Measurements from ENCODE around the gene LEF1. TPM values are rescaled to one million over a fixed set of nuclear protein-coding genes. Genes with fewer than 3 reads are reported as not detected.

The LEF1 gene
- total RNA-seq, 1 experiment from 2014 or later = 22.3 TPM

DNA sequence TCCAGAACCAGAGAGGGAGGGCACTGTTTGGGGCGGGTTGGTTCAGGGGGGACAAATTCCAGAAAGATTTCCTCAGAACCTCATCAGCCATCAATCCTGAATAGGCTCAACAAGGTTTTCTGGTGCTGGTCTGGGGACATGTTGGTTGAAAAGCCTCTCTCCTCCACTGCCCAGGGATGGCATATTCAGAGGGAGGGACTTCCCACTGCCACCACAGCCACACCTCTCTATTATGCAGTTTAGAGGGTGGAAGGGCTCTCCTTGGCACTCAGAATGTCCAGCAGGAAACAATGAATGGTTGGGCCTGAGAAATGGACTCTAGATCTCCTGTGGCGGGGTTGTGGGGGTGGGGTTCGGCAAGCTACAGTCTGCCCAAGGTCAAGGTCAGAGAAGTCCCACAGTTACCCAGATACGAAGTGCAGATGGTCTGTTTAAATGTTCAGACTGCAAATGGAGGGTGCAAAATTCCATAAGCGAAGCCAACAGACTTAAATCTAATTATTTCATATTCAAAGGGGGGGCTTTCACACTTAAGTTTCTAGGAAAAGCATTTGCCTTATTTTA lies 70.7 kb downstream of the LEF1 start:
- intact Hi-C loops (cut with micrococcal nuclease; ENCODE audit: unreplicated experiment) = no loop called here
- no peak overlapping the region for H3K4me3 Mint-ChIP-seq (ENCODE audit: unreplicated experiment)
- no peak for TF ChIP-seq CTCF (IDR thresholded peaks at IDR 0.05; ENCODE audit: insufficient read depth in 1 of 2, low read depth in 1 of 2, low read length in 1 of 2, severe bottlenecking in 1 of 2, unreplicated experiment in 1 of 2)
- no TSS peak for BruUV-seq (replicated peaks)
- H3K36me3 ChIP-seq (ENCODE audit: control insufficient read depth, insufficient read depth, low read length) = no peaks in the 10 kb centered on the region
- no peak overlapping the region for H3K27ac Mint-ChIP-seq (ENCODE audit: unreplicated experiment)
- no peaks in the 10 kb centered on the region for H3K9me3 ChIP-seq
- no peaks in the 10 kb centered on the region for H3K9me3 Mint-ChIP-seq (ENCODE audit: unreplicated experiment)
- ChIA-PET POLR2A (no interaction called here), CTCF (no interaction called here)
- peaks cover 2% of the 10 kb centered on the region for H3K27me3 Mint-ChIP-seq (ENCODE audit: insufficient read depth, unreplicated experiment)
- H3K36me3 Mint-ChIP-seq (ENCODE audit: insufficient read depth, unreplicated experiment) = no peaks in the 10 kb centered on the region
- no peak for DNase-seq
- no peak overlapping the region for H3K4me3 ChIP-seq (ENCODE audit: low read depth, low read length)
- H3K4me1 Mint-ChIP-seq (ENCODE audit: low read depth, unreplicated experiment) = no peaks in the 10 kb centered on the region
- no peaks in the 10 kb centered on the region for H3K27me3 ChIP-seq (replicated peaks; ENCODE audit: control insufficient read depth, insufficient read depth, low read length)
- no peaks in the 10 kb centered on the region for H3K4me1 ChIP-seq

DNA sequence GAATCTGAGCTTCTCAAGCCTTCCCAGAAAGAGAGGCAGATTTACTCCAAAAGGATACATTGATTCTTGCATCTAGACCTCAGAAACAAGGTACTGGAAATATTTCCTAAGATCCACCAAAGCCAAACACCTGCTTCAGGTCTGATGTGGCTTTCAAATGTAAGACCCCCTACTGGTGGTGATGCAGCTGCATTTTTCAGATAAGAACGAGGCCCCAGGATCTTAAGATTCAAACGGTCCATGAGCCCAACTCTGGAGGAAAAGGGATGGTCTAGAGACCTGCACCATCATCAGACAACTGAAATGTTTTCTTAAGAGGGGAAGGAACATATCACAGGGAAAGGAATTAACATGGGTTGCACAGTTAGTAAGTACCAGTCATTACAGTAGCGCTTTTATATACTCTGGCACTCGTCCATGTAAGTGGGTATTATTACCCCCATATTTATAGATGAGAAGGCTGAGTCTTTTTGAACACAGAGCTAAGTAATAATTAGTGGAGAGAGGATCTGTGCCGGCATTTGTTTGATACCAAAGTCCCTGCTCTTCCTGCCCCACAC lies 73.7 kb downstream of the LEF1 start:
- H3K9me3 Mint-ChIP-seq (ENCODE audit: unreplicated experiment) = no peaks in the 10 kb centered on the region
- POLR2A ChIA-PET = no interaction called here
- Histone ChIP-seq H3K9me3 (no peaks in the 10 kb centered on the region), H3K4me3 (ENCODE audit: low read depth, low read length) (no peak overlapping the region), H3K36me3 (ENCODE audit: control insufficient read depth, insufficient read depth, low read length) (no peaks in the 10 kb centered on the region), H3K4me1 (no peaks in the 10 kb centered on the region), H3K27me3 (replicated peaks; ENCODE audit: control insufficient read depth, insufficient read depth, low read length) (no peaks in the 10 kb centered on the region)
- intact Hi-C loops (cut with micrococcal nuclease; ENCODE audit: unreplicated experiment) = no loop called here
- DNase-seq = no peak
- H3K4me3 Mint-ChIP-seq (ENCODE audit: unreplicated experiment) = no peak overlapping the region
- no peaks in the 10 kb centered on the region for H3K4me1 Mint-ChIP-seq (ENCODE audit: low read depth, unreplicated experiment)
- no peaks in the 10 kb centered on the region for H3K36me3 Mint-ChIP-seq (ENCODE audit: insufficient read depth, unreplicated experiment)
- TF ChIP-seq CTCF (IDR thresholded peaks at IDR 0.05; ENCODE audit: insufficient read depth in 1 of 2, low read depth in 1 of 2, low read length in 1 of 2, severe bottlenecking in 1 of 2, unreplicated experiment in 1 of 2) = no peak
- CTCF ChIA-PET = no interaction called here
- H3K27me3 Mint-ChIP-seq (ENCODE audit: insufficient read depth, unreplicated experiment) = peaks cover 2% of the 10 kb centered on the region
- BruUV-seq (replicated peaks) = no TSS peak
- no peak overlapping the region for H3K27ac Mint-ChIP-seq (ENCODE audit: unreplicated experiment)

GRCh38 chr4:108094131-108094530 lies 74.6 kb downstream of the LEF1 start:
- H3K27me3 Mint-ChIP-seq (ENCODE audit: insufficient read depth, unreplicated experiment) = peaks cover 2% of the 10 kb centered on the region
- ChIA-PET CTCF (no interaction called here), POLR2A (no interaction called here)
- no peaks in the 10 kb centered on the region for H3K9me3 Mint-ChIP-seq (ENCODE audit: unreplicated experiment)
- no peaks in the 10 kb centered on the region for H3K4me1 Mint-ChIP-seq (ENCODE audit: low read depth, unreplicated experiment)
- H3K27ac Mint-ChIP-seq (ENCODE audit: unreplicated experiment) = no peak overlapping the region
- Histone ChIP-seq H3K27me3 (replicated peaks; ENCODE audit: control insufficient read depth, insufficient read depth, low read length) (no peaks in the 10 kb centered on the region), H3K36me3 (ENCODE audit: control insufficient read depth, insufficient read depth, low read length) (no peaks in the 10 kb centered on the region), H3K9me3 (no peaks in the 10 kb centered on the region), H3K4me3 (ENCODE audit: low read depth, low read length) (no peak overlapping the region), H3K4me1 (no peaks in the 10 kb centered on the region)
- H3K4me3 Mint-ChIP-seq (ENCODE audit: unreplicated experiment) = no peak overlapping the region
- intact Hi-C loops (cut with micrococcal nuclease; ENCODE audit: unreplicated experiment) = no loop called here
- no peak for TF ChIP-seq CTCF (IDR thresholded peaks at IDR 0.05; ENCODE audit: insufficient read depth in 1 of 2, low read depth in 1 of 2, low read length in 1 of 2, severe bottlenecking in 1 of 2, unreplicated experiment in 1 of 2)
- no peak for DNase-seq
- BruUV-seq (replicated peaks) = no TSS peak
- no peaks in the 10 kb centered on the region for H3K36me3 Mint-ChIP-seq (ENCODE audit: insufficient read depth, unreplicated experiment)
